GM18867 (cell line): ENCODE measurements around the gene PDGFD.
A peak's percentile ranks its signal among the peaks of the same experiment; 100 is the strongest.

ENCODE experiments used
- ATAC-seq: cut with Tn5 transposase; IDR thresholded peaks from one replicate; pipeline ENCODE4 v1.9.1; 2021; ENCODE audit warnings: mild to moderate bottlenecking, moderate library complexity; ENCODE audit not compliant: unreplicated experiment

Gene PDGFD

GRCh38 chr11:103894034-103894433 lies 269.9 kb downstream of the PDGFD start:
- no peak for ATAC-seq

GRCh38 chr11:103893371-103893770 lies 270.6 kb downstream of the PDGFD start:
- no peak for ATAC-seq

- ATAC-seq = no peak
Observed at GRCh38 chr11:103892603-103893002, 271.3 kb downstream of the PDGFD start.

- ATAC-seq = no peak
Observed at GRCh38 chr11:103890654-103891053, 273.3 kb downstream of the PDGFD start.

- ATAC-seq = no peak
Observed at GRCh38 chr11:103889679-103890078, 274.3 kb downstream of the PDGFD start.

GRCh38 chr11:103888541-103888951 lies 275.4 kb downstream of the PDGFD start:
- no peak for ATAC-seq

GRCh38 chr11:103887001-103887658 lies 276.8 kb downstream of the PDGFD start:
- no peak for ATAC-seq

- ATAC-seq = no peak
Observed at GRCh38 chr11:103883856-103884255, 280.1 kb downstream of the PDGFD start.

- no peak for ATAC-seq
Observed at GRCh38 chr11:103883291-103883690, 280.7 kb downstream of the PDGFD start.

GRCh38 chr11:103881584-103881983 lies 282.4 kb downstream of the PDGFD start:
- ATAC-seq = no peak

GRCh38 chr11:103880968-103881367 lies 283.0 kb downstream of the PDGFD start:
- no peak for ATAC-seq

GRCh38 chr11:103878646-103879045 lies 285.3 kb downstream of the PDGFD start:
- ATAC-seq = no peak

- no peak for ATAC-seq
Observed at GRCh38 chr11:103877221-103877620, 286.7 kb downstream of the PDGFD start.

GRCh38 chr11:103875855-103876510 lies 288.0 kb downstream of the PDGFD start:
- ATAC-seq = peak; percentile 94

GRCh38 chr11:103872748-103873147 lies 291.2 kb downstream of the PDGFD start:
- ATAC-seq = no peak

GRCh38 chr11:103871923-103872551 lies 291.9 kb downstream of the PDGFD start:
- ATAC-seq = no peak

- no peak for ATAC-seq
Observed at GRCh38 chr11:103870821-103871309, 293.1 kb downstream of the PDGFD start.

GRCh38 chr11:103867481-103867880 lies 296.5 kb downstream of the PDGFD start:
- no peak for ATAC-seq

- ATAC-seq = no peak
Observed at GRCh38 chr11:103863497-103863896, 300.4 kb downstream of the PDGFD start.

GRCh38 chr11:103862802-103863174 lies 301.2 kb downstream of the PDGFD start:
- peak; percentile 13 for ATAC-seq

- ATAC-seq = peak; percentile 94
Observed at GRCh38 chr11:103862094-103862801, 301.7 kb downstream of the PDGFD start.
